ENCODE measurements around the gene SHOX.

- TF ChIP-seq CTCF (IDR thresholded peaks at IDR 0.05; ENCODE audit: low read depth, low read length, poor library complexity, severe bottlenecking) (no peak), EZH2phosphoT487 (IDR thresholded peaks at IDR 0.05; ENCODE audit: borderline replicate concordance, low read length) (no peak)
Measured at GRCh38 chrX:629230-630006, 1.2 kb upstream of the SHOX start.

Measured in DOHH2 (cell line).